Osteocyte (in vitro differentiated cells): Measurements from ENCODE around the gene ABTB1. TPM values are rescaled to one million over a fixed set of nuclear protein-coding genes. Genes with fewer than 3 reads are reported as not detected.

Experiments
- DNase-seq: peaks from one replicate; pipeline ENCODE4 v3.0.0; 2021; ENCODE audit warnings: mixed read lengths; ENCODE audit not compliant: unreplicated experiment; ENCODE audit errors: extremely low spot score
- H3K27ac Mint-ChIP-seq: one replicate; pipeline ENCODE4 v1.8.0; 2021; ENCODE audit warnings: mild to moderate bottlenecking, mixed read lengths; ENCODE audit not compliant: unreplicated experiment
- H3K27me3 Mint-ChIP-seq: one replicate; pipeline ENCODE4 v1.8.0; 2021; ENCODE audit warnings: mixed read lengths; ENCODE audit not compliant: unreplicated experiment
- H3K36me3 Mint-ChIP-seq: one replicate; pipeline ENCODE4 v1.8.0; 2021; ENCODE audit warnings: mixed read lengths; ENCODE audit not compliant: unreplicated experiment
- H3K4me1 Mint-ChIP-seq: one replicate; pipeline ENCODE4 v1.8.0; 2021; ENCODE audit warnings: mixed read lengths; ENCODE audit not compliant: unreplicated experiment
- H3K4me3 Mint-ChIP-seq: one replicate; pipeline ENCODE4 v1.8.0; 2021; ENCODE audit warnings: mild to moderate bottlenecking, moderate library complexity, mixed read lengths; ENCODE audit not compliant: unreplicated experiment
- H3K9me3 Mint-ChIP-seq: one replicate; pipeline ENCODE4 v1.8.0; 2021; ENCODE audit warnings: mixed read lengths; ENCODE audit not compliant: unreplicated experiment
- CTCF ChIP-seq: fragments of 200-600 bp; sonication (generic); IDR thresholded peaks from 2 replicates; pipeline ENCODE4 v1.5.0; 2021; ENCODE audit warnings: antibody characterized with exemption, mild to moderate bottlenecking, moderate library complexity
- total RNA-seq: library from RNA; stranded (reverse); gene quantifications from 2 replicates; pipeline ENCODE4 v1.2.1, GENCODE V29; 2021

The ABTB1 gene
- total RNA-seq, 1 donor from 2014 or later, result 73.4 TPM

- Mint-ChIP-seq H3K27me3 (no peaks in the 10 kb centered on the region), H3K27ac (peak overlapping the region; percentile 25), H3K4me1 (peaks cover 35% of the 10 kb centered on the region), H3K4me3 (no peak overlapping the region), H3K36me3 (peaks cover 21% of the 10 kb centered on the region), H3K9me3 (no peaks in the 10 kb centered on the region)
- no peak for DNase-seq
- TF ChIP-seq CTCF, result no peak
Observed at GRCh38 chr3:127728417-127729015, 55.8 kb downstream of the ABTB1 start.

GRCh38 chr3:127729556-127730056 is 56.9 kb downstream of the ABTB1 start:
- Mint-ChIP-seq H3K36me3 (peaks cover 15% of the 10 kb centered on the region), H3K4me1 (peaks cover 42% of the 10 kb centered on the region), H3K27me3 (no peaks in the 10 kb centered on the region), H3K27ac (peak overlapping the region; percentile 12), H3K4me3 (no peak overlapping the region), H3K9me3 (no peaks in the 10 kb centered on the region)
- no peak for DNase-seq
- no peak for TF ChIP-seq CTCF

GRCh38 chr3:127730171-127730570 is 57.4 kb downstream of the ABTB1 start:
- no peak overlapping the region for H3K4me3 Mint-ChIP-seq
- peak overlapping the region; percentile 12 for H3K27ac Mint-ChIP-seq
- H3K36me3 Mint-ChIP-seq, result peaks cover 11% of the 10 kb centered on the region
- no peak for TF ChIP-seq CTCF
- no peak for DNase-seq
- no peaks in the 10 kb centered on the region for H3K27me3 Mint-ChIP-seq
- peaks cover 45% of the 10 kb centered on the region for H3K4me1 Mint-ChIP-seq
- H3K9me3 Mint-ChIP-seq, result no peaks in the 10 kb centered on the region

Other genes with a start within 250 kb of the ABTB1 start
- gene TPRA1, start 82.2 kb upstream of the ABTB1 start, total RNA-seq, result 49.0 and 49.7 TPM in 2 replicates
- gene MCM2, start 74.5 kb upstream of the ABTB1 start, total RNA-seq, result 19.2 and 20.4 TPM in 2 replicates
- gene PODXL2, start 43.8 kb upstream of the ABTB1 start, total RNA-seq, result 5.7 and 5.9 TPM in 2 replicates
- 102 and 112 TPM in 2 replicates for gene MGLL, start 149.6 kb downstream of the ABTB1 start, total RNA-seq
- not detected in 2 replicates for gene KBTBD12, start 242.3 kb downstream of the ABTB1 start, total RNA-seq